Measurements from ENCODE around the gene ROCK2. TPM values are rescaled to one million over a fixed set of nuclear protein-coding genes. Genes with fewer than 3 reads are reported as not detected.

ROCK2 gene
- total and polyA plus RNA-seq, 10 donors = 4.0 to 89.6 (median 65.8) TPM

DNA sequence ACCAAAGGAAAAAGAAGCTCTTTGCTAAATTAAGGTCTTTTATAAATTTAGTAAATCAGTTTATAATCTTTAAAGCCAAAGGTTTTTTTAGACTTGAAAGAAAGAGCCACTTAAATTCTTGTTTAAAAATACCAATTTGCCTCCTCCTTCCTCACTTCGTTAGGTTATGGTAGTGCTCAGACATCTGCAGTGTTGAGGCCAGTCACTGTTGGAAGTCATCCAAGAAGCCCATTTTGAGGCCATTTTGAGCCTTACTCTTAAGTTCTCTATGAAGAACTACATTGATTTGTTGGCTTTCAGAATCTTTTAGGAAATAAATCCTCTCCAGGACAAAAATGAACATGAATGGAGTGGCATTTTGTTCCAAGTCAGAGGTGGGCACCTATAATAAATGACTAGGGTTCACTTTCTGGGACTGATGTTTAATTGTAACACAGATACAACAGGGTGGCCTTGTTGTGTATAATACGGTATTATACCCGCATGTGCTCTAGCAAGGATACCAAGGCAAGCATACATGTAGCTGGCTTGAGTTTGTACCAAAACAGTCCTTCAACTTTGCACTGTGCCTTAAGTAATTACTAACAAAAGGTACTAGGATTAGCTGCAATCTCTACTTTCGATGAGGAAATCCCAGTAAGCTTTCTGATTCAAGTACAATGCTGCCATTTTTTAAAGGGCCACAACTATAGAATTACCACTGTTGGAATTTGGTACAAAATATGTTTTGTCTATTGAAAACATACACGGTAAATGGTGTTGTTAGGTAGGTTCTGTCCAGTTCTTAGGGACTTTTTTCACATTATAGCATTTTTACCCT is 166.4 kb downstream of the ROCK2 start:
- DNase-seq = no peak
- H3K27me3 ChIP-seq (replicated peaks in 1 of 7) = no peaks in the 10 kb centered on the region
- no peak overlapping the region for H3K4me3 ChIP-seq
- intact Hi-C loops (cut with DNase I; ENCODE audit: low total_unique reads) = no loop called here
- 49 to 66% (median 61%) methylated on average over 5 of the region's 5 CpGs for WGBS, 5 donors
- H3K27ac ChIP-seq = peak overlapping the region in 1 of 8 donors; percentile 12
- H3K9me3 ChIP-seq = no peaks in the 10 kb centered on the region
- TF ChIP-seq POLR2A (IDR thresholded peaks at IDR 0.05) (no peak), POLR2AphosphoS5 (IDR thresholded peaks at IDR 0.05) (no peak)
- TF ChIP-seq, protein P1, sequence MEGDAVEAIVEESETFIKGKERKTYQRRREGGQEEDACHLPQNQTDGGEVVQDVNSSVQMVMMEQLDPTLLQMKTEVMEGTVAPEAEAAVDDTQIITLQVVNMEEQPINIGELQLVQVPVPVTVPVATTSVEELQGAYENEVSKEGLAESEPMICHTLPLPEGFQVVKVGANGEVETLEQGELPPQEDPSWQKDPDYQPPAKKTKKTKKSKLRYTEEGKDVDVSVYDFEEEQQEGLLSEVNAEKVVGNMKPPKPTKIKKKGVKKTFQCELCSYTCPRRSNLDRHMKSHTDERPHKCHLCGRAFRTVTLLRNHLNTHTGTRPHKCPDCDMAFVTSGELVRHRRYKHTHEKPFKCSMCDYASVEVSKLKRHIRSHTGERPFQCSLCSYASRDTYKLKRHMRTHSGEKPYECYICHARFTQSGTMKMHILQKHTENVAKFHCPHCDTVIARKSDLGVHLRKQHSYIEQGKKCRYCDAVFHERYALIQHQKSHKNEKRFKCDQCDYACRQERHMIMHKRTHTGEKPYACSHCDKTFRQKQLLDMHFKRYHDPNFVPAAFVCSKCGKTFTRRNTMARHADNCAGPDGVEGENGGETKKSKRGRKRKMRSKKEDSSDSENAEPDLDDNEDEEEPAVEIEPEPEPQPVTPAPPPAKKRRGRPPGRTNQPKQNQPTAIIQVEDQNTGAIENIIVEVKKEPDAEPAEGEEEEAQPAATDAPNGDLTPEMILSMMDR (IDR thresholded peaks at IDR 0.05 in 8 of 11, conservative IDR thresholded peaks at IDR 0.05 in 3 of 11) = no peak
- H3K36me3 ChIP-seq = peaks cover 0 to 58% (median 19%) of the 10 kb centered on the region in 6 donors
- peaks cover 5 to 26% (median 14%) of the 10 kb centered on the region in 6 donors for H3K4me1 ChIP-seq

DNA sequence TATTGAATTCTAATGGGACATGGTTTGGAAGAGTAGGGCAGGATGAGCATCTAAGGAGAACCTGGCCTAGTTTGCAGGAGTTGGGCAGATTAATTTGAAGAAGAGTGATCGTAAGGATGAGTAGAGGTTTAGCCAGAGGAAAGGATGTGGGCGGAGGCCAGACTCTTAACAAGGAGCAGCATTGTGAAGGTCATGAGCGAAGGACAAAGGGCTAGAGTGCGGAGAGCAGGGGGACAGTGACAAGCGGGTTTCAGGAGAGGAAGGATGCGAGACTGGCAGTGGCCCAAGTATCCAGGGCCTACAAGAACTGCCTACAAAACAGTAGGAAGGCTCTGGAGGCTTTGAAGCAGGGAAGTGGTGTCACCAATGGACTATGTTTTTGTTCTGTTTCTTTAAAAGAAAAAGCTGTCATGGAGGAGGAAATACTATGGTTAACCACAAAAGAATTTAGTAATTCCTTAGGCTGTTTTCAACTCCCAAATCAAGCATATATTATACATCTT is 169.1 kb downstream of the ROCK2 start:
- DNase-seq = no peak
- H3K9me3 ChIP-seq = no peaks in the 10 kb centered on the region
- H3K27me3 ChIP-seq (replicated peaks in 1 of 7) = no peaks in the 10 kb centered on the region
- H3K36me3 ChIP-seq = peaks cover 0 to 45% (median 7%) of the 10 kb centered on the region in 6 donors
- no peak overlapping the region for H3K4me3 ChIP-seq
- H3K27ac ChIP-seq = peak overlapping the region in 7 of 8 donors; percentile 26 to 75 (median 53)
- intact Hi-C loops (cut with DNase I; ENCODE audit: low total_unique reads) = no loop called here
- H3K4me1 ChIP-seq = peaks cover 5 to 26% (median 14%) of the 10 kb centered on the region in 6 donors
- WGBS, 5 donors = 30 to 46% (median 37%) methylated on average over 6 of the region's 6 CpGs
- peak in 2 of 3 donors; percentile 52 to 62 for TF ChIP-seq POLR2AphosphoS5 (IDR thresholded peaks at IDR 0.05)
- no peak for TF ChIP-seq POLR2A (IDR thresholded peaks at IDR 0.05)

DNA sequence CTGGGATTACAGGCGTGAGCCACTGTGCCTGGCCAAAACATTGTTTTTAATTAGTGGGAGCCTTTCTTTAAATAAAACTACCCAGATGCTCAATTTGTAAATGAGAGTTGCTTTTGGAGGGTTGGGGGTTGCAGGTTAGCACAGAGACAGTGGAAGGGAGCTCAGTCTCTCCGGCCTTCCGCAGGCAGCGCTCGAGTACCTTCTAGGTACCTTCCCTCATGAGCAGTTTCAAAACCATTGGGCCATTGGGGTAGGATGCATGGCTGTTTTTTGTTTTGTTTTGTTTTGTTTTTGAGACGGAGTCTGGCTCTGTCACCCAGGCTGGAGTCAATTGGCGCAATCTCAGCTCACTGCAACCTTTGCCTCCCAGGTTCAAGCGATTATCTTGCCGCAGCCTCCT is 170.2 kb downstream of the ROCK2 start:
- H3K27me3 ChIP-seq (replicated peaks in 1 of 7) = no peaks in the 10 kb centered on the region
- no peak overlapping the region for H3K4me3 ChIP-seq
- H3K36me3 ChIP-seq = peaks cover 0 to 36% (median 6%) of the 10 kb centered on the region in 6 donors
- 96 to 99% (median 97%) methylated on average over 9 of the region's 9 CpGs for WGBS, 5 donors
- peaks cover 5 to 26% (median 14%) of the 10 kb centered on the region in 6 donors for H3K4me1 ChIP-seq
- DNase-seq = no peak
- H3K27ac ChIP-seq = peak overlapping the region in 1 of 8 donors; percentile 68
- H3K9me3 ChIP-seq = no peaks in the 10 kb centered on the region
- TF ChIP-seq POLR2AphosphoS5 (IDR thresholded peaks at IDR 0.05) (no peak), POLR2A (IDR thresholded peaks at IDR 0.05) (no peak)
- TF ChIP-seq, protein P1 (IDR thresholded peaks at IDR 0.05 in 8 of 11, conservative IDR thresholded peaks at IDR 0.05 in 3 of 11) = no peak
- intact Hi-C loops (cut with DNase I; ENCODE audit: low total_unique reads) = no loop called here

DNA sequence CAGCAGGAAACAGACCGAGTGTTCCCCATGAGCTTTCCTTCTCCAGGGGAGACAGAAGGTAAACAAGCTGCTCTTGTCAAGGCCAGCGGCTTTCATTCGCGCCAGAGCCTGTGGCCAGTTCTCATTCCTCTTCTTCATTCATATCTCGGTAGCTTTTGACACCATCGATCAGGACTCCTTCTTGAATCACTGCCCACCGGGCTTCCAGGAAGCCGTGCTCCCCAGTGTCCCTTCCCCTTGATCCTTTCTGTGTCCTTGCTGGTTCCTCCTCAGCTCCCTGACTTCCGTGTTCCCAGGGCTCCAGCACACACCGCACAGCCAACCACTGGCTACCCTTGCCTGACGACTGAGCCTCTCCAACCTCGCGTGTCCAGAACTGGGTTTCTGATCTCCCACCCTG is 175.1 kb downstream of the ROCK2 start:
- Histone ChIP-seq H3K4me1 (no peaks in the 10 kb centered on the region), H3K27ac (peak overlapping the region in 6 of 8 donors; percentile 49 to 77 (median 60)), H3K4me3 (no peak overlapping the region), H3K27me3 (replicated peaks in 1 of 7) (no peaks in the 10 kb centered on the region), H3K36me3 (peaks cover 0 to 15% (median 0%) of the 10 kb centered on the region in 6 donors), H3K9me3 (no peaks in the 10 kb centered on the region)
- 69 to 78% (median 74%) methylated on average over 13 of the region's 13 CpGs for whole genome bisulfite sequencing, 5 donors
- intact Hi-C loops (cut with DNase I; ENCODE audit: low total_unique reads) = no loop called here
- TF ChIP-seq, protein P1 (IDR thresholded peaks at IDR 0.05 in 8 of 11, conservative IDR thresholded peaks at IDR 0.05 in 3 of 11) = no peak
- peak; percentile 19 to 72 (median 52) for TF ChIP-seq POLR2AphosphoS5 (IDR thresholded peaks at IDR 0.05)
- peak; percentile 71 for DNase-seq
